PC-9 (cell line): ENCODE results near the gene TBC1D22A. TPM values are rescaled to one million over a fixed set of nuclear protein-coding genes. Genes with fewer than 3 reads are reported as not detected.

Experiments
- BruUV-seq: library from RNA; stranded (reverse); fragments of 400-500 nt; replicated peaks from 2 replicates; lab custom pipeline; 2021; lab: Mats Ljungman, UMichigan
- CTCF ChIA-PET: fragments of 300-600 bp; sonication (Branson Sonifier 250); formaldehyde crosslinking; loops from one replicate; lab custom pipeline; 2022; ENCODE audit warnings: antibody characterized with exemption; lab: Charles Lee
- POLR2A ChIA-PET: fragments of 300-600 bp; sonication (Branson Sonifier 250); formaldehyde crosslinking; loops from one replicate; lab custom pipeline; 2022; ENCODE audit warnings: antibody characterized with exemption; ENCODE audit not compliant: unreplicated experiment; lab: Charles Lee
- DNase-seq, 2 experiments: peaks; one replicate each; pipeline versions ENCODE4 v3.0.0 to v3.0.0-alpha.2; 2015 to 2022; ENCODE audit warnings: mixed read lengths in 1 of 2
- H2AFZ ChIP-seq: fragments of 200-600 bp; sonication (generic); 2 replicates; pipeline ENCODE4 v1.8.1; 2017; ENCODE audit warnings: antibody characterized with exemption
- H3F3A ChIP-seq: fragments of 200-600 bp; sonication (generic); 2 replicates; pipeline ENCODE4 v1.8.1; 2017; ENCODE audit warnings: antibody characterized with exemption, mild to moderate bottlenecking, low read depth; ENCODE audit not compliant: insufficient read depth
- H3K27ac ChIP-seq: fragments of 200-600 bp; sonication (generic); 2 replicates; pipeline ENCODE4 v1.6.1; 2016; ENCODE audit warnings: mixed run types
- H3K27me3 ChIP-seq: fragments of 200-600 bp; sonication (generic); 2 replicates; pipeline ENCODE4 v1.6.1; 2016; ENCODE audit warnings: low read depth, mixed run types; ENCODE audit not compliant: insufficient read depth
- H3K36me3 ChIP-seq: fragments of 200-600 bp; sonication (generic); 2 replicates; pipeline ENCODE4 v1.6.1; 2016; ENCODE audit warnings: low read depth, mixed run types
- H3K4me1 ChIP-seq: fragments of 200-600 bp; sonication (generic); replicated peaks from 2 replicates; pipeline ENCODE4 v1.6.1; 2016; ENCODE audit warnings: mixed run types; ENCODE audit not compliant: insufficient read depth
- H3K4me2 ChIP-seq: fragments of 200-600 bp; sonication (generic); 2 replicates; pipeline ENCODE4 v1.6.1; 2017; ENCODE audit warnings: mixed run types
- H3K4me3 ChIP-seq: fragments of 200-600 bp; sonication (generic); 2 replicates; pipeline ENCODE4 v1.6.1; 2016; ENCODE audit warnings: mixed run types
- H3K79me2 ChIP-seq: fragments of 200-600 bp; sonication (generic); 2 replicates; pipeline ENCODE4 v1.6.1; 2017; ENCODE audit warnings: low read depth, mixed run types
- H3K9me2 ChIP-seq: fragments of 200-600 bp; sonication (generic); 2 replicates; pipeline ENCODE4 v1.8.1; 2017; ENCODE audit warnings: mild to moderate bottlenecking; ENCODE audit not compliant: insufficient read depth
- H3K9me3 ChIP-seq: fragments of 200-600 bp; sonication (generic); 2 replicates; pipeline ENCODE4 v1.8.1; 2016; ENCODE audit warnings: low read depth; ENCODE audit not compliant: insufficient read depth
- H4K20me1 ChIP-seq: fragments of 200-600 bp; sonication (generic); 2 replicates; pipeline ENCODE4 v1.8.1; 2017; ENCODE audit not compliant: insufficient read depth
- EZH2 ChIP-seq: fragments of 200-600 bp; sonication (generic); IDR thresholded peaks from 2 replicates; pipeline ENCODE4 v1.8.0; 2017; ENCODE audit warnings: antibody characterized with exemption, low read depth
- intact Hi-C: fragments of 100-400 bp; cut with micrococcal nuclease; formaldehyde crosslinking; loops from one replicate; pipeline ENCODE4 v1.10.0; 2022; ENCODE audit not compliant: unreplicated experiment
- total RNA-seq: library from RNA; stranded (reverse); gene quantifications from 2 replicates; pipeline ENCODE4 v1.2.3, GENCODE V29; 2021
- TF ChIP-seq, protein P1 (sequence below): fragments of 200-600 bp; sonication (generic); conservative IDR thresholded peaks from 2 replicates; pipeline ENCODE4 v1.6.1; 2017; ENCODE audit warnings: mixed run types, antibody characterized with exemption, mild to moderate bottlenecking, moderate library complexity

Gene TBC1D22A
- total RNA-seq, 1 experiment from 2014 or later = 40.3 TPM

DNA sequence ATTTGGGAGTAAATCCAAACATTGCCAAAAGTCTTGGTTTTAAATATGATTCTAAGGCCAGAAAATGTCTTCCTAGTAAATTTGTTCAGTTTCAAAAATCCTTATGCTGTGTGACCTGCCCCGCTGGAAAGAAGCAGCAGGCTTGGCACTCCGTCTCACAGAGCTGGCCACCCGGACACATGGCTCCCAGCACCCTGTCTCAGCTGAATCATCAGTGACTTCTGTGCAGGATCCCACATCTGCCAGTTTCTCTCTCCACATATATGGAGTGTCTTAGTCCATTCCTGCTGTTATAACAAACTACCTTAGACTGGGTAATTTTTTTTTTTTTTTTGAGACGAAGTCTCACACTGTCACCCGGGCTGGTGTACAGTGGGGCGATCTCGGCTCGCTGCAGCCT is 356.7 kb downstream of the TBC1D22A start:
- no peak overlapping the region for H3K4me2 ChIP-seq
- H3K27me3 ChIP-seq = no peaks in the 10 kb centered on the region
- intact Hi-C loops = no loop called here
- no peaks in the 10 kb centered on the region for H3K9me3 ChIP-seq
- no peaks in the 10 kb centered on the region for H3K79me2 ChIP-seq
- no peaks in the 10 kb centered on the region for H3K9me2 ChIP-seq
- ChIA-PET POLR2A (no interaction called here), CTCF (no interaction called here)
- no peak for TF ChIP-seq EZH2
- TF ChIP-seq, protein P1, sequence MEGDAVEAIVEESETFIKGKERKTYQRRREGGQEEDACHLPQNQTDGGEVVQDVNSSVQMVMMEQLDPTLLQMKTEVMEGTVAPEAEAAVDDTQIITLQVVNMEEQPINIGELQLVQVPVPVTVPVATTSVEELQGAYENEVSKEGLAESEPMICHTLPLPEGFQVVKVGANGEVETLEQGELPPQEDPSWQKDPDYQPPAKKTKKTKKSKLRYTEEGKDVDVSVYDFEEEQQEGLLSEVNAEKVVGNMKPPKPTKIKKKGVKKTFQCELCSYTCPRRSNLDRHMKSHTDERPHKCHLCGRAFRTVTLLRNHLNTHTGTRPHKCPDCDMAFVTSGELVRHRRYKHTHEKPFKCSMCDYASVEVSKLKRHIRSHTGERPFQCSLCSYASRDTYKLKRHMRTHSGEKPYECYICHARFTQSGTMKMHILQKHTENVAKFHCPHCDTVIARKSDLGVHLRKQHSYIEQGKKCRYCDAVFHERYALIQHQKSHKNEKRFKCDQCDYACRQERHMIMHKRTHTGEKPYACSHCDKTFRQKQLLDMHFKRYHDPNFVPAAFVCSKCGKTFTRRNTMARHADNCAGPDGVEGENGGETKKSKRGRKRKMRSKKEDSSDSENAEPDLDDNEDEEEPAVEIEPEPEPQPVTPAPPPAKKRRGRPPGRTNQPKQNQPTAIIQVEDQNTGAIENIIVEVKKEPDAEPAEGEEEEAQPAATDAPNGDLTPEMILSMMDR = no peak
- no peaks in the 10 kb centered on the region for H3F3A ChIP-seq
- H4K20me1 ChIP-seq = no peaks in the 10 kb centered on the region
- H3K36me3 ChIP-seq = no peaks in the 10 kb centered on the region
- DNase-seq = no peak
- no peaks in the 10 kb centered on the region for H3K4me1 ChIP-seq
- no peak overlapping the region for H2AFZ ChIP-seq
- no TSS peak for BruUV-seq
- no peak overlapping the region for H3K4me3 ChIP-seq
- no peak overlapping the region for H3K27ac ChIP-seq

DNA sequence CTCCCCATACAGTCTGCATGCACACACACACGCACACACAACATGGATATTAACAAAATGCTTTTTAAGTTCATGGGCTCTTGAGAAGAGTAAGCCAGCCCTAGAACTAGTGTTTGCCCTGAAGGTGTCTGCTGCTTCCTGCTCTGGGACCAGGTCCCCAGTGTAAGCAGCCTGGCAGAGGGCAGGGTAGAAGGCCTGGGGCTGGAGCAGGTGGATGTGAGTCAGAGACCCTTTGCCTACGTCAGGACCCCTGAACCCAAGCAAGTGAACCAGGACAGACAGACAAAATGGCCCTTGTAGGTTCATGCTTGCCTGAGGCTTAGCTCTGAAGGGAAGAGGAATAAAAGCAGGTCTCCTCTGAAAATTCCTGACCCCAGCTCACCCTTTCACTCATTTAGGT is 357.9 kb downstream of the TBC1D22A start:
- Histone ChIP-seq H2AFZ (no peak overlapping the region), H3F3A (no peaks in the 10 kb centered on the region; the same call in 1 of the 2 replicates), H3K9me2 (no peaks in the 10 kb centered on the region), H3K4me2 (no peak overlapping the region), H3K79me2 (no peaks in the 10 kb centered on the region), H3K27ac (no peak overlapping the region), H3K4me1 (no peaks in the 10 kb centered on the region), H4K20me1 (no peaks in the 10 kb centered on the region), H3K4me3 (no peak overlapping the region), H3K27me3 (no peaks in the 10 kb centered on the region), H3K9me3 (no peaks in the 10 kb centered on the region), H3K36me3 (no peaks in the 10 kb centered on the region)
- CTCF ChIA-PET = no interaction called here
- POLR2A ChIA-PET = no interaction called here
- TF ChIP-seq EZH2 = no peak
- TF ChIP-seq, protein P1 = no peak
- intact Hi-C loops = no loop called here
- BruUV-seq = no TSS peak
- no peak for DNase-seq

- Histone ChIP-seq H3K79me2 (no peaks in the 10 kb centered on the region), H3K9me3 (no peaks in the 10 kb centered on the region), H3K9me2 (no peaks in the 10 kb centered on the region), H2AFZ (no peak overlapping the region), H3K4me1 (no peaks in the 10 kb centered on the region), H3K36me3 (no peaks in the 10 kb centered on the region), H3K4me3 (no peak overlapping the region), H3K27ac (no peak overlapping the region), H3K27me3 (no peaks in the 10 kb centered on the region), H3K4me2 (no peak overlapping the region), H4K20me1 (no peaks in the 10 kb centered on the region), H3F3A (no peaks in the 10 kb centered on the region; the same call in 1 of the 2 replicates)
- intact Hi-C loops = no loop called here
- POLR2A ChIA-PET = no interaction called here
- CTCF ChIA-PET = no interaction called here
- no peak for TF ChIP-seq EZH2
- TF ChIP-seq, protein P1 = no peak
- DNase-seq = no peak
- no TSS peak for BruUV-seq
Observed at GRCh38 chr22:47121791-47122190, 359.3 kb downstream of the TBC1D22A start.
